ENCODE results near the gene STXBP1. TPM values are rescaled to one million over a fixed set of nuclear protein-coding genes. Genes with fewer than 3 reads are reported as not detected.

Gene STXBP1
- total RNA-seq, 1 donor from 2014 or later = 48.8 TPM

- DNase-seq (ENCODE audit: extremely low spot score, unreplicated experiment) = no peak
- Mint-ChIP-seq H3K27ac (no peak overlapping the region), H3K4me3 (no peak overlapping the region), H3K9me3 (no peaks in the 10 kb centered on the region), H3K36me3 (no peaks in the 10 kb centered on the region), H3K27me3 (peaks cover 3% of the 10 kb centered on the region), H3K4me1 (ENCODE audit: unreplicated experiment) (peaks cover 13% of the 10 kb centered on the region)
- TF ChIP-seq CTCF (conservative IDR thresholded peaks at IDR 0.05) = no peak
These were observed 100.3 kb downstream of the STXBP1 start for GRCh38 chr9:127712371-127712770.

GRCh38 chr9:127712867-127713266, 100.8 kb downstream of the STXBP1 start:
- no peaks in the 10 kb centered on the region for H3K36me3 Mint-ChIP-seq

GRCh38 chr9:127714020-127714750, 102.1 kb downstream of the STXBP1 start:
- Mint-ChIP-seq H3K4me3 (peak overlapping the region; percentile 83), H3K27ac (no peak overlapping the region), H3K4me1 (ENCODE audit: unreplicated experiment) (peaks cover 13% of the 10 kb centered on the region), H3K9me3 (no peaks in the 10 kb centered on the region), H3K27me3 (peaks cover 3% of the 10 kb centered on the region), H3K36me3 (no peaks in the 10 kb centered on the region)
- TF ChIP-seq CTCF (conservative IDR thresholded peaks at IDR 0.05) = no peak
- DNase-seq (ENCODE audit: extremely low spot score, unreplicated experiment) = no peak

More at GRCh38 chr9:127712867-127713266, 100.8 kb downstream of the STXBP1 start:
- no peak overlapping the region for H3K27ac Mint-ChIP-seq
- peaks cover 13% of the 10 kb centered on the region for H3K4me1 Mint-ChIP-seq (ENCODE audit: unreplicated experiment)
- no peak overlapping the region for H3K4me3 Mint-ChIP-seq
- no peak for DNase-seq (ENCODE audit: extremely low spot score, unreplicated experiment)
- H3K9me3 Mint-ChIP-seq = no peaks in the 10 kb centered on the region
- H3K27me3 Mint-ChIP-seq = peaks cover 3% of the 10 kb centered on the region
- TF ChIP-seq CTCF (conservative IDR thresholded peaks at IDR 0.05) = no peak

- Mint-ChIP-seq H3K27ac (peak overlapping the region; percentile 95), H3K27me3 (peaks cover 6% of the 10 kb centered on the region), H3K4me3 (peak overlapping the region; percentile 99), H3K4me1 (ENCODE audit: unreplicated experiment) (peaks cover 13% of the 10 kb centered on the region), H3K9me3 (no peaks in the 10 kb centered on the region), H3K36me3 (no peaks in the 10 kb centered on the region)
- no peak for DNase-seq (ENCODE audit: extremely low spot score, unreplicated experiment)
- no peak for TF ChIP-seq CTCF (conservative IDR thresholded peaks at IDR 0.05)
These were observed 102.9 kb downstream of the STXBP1 start for GRCh38 chr9:127714951-127715469.

- peak; percentile 96 for DNase-seq (ENCODE audit: extremely low spot score, unreplicated experiment)
- Mint-ChIP-seq H3K27me3 (peaks cover 6% of the 10 kb centered on the region), H3K27ac (peak within 1 kb of the TSS; percentile 95), H3K4me3 (peak within 1 kb of the TSS; percentile 99), H3K4me1 (ENCODE audit: unreplicated experiment) (peaks cover 10% of the 10 kb centered on the region), H3K36me3 (no peaks in the 10 kb centered on the region), H3K9me3 (no peaks in the 10 kb centered on the region)
- TF ChIP-seq CTCF (conservative IDR thresholded peaks at IDR 0.05) = no peak
These were observed 103.6 kb downstream of the STXBP1 start, which contains the start of the genes PTRH1 and TTC16 for GRCh38 chr9:127715470-127716337. TSS of gene PTRH1 (minus strand) at chr9:127715663. CDS start at chr9:127715639, 24 bp downstream. TSS of gene TTC16 (plus strand) at chr9:127716079. CDS start at chr9:127716146, 67 bp downstream.
